Lower leg skin (tissue), 3 donors: ENCODE data around the gene NCKAP5.

Source experiments
- POLR2A ChIP-seq, 2 donors: fragments of 450-650 bp; IDR thresholded peaks; one replicate each; pipeline ENCODE4 v1.6.1; 2016 to 2017; ENCODE audit warnings: antibody characterized with exemption in 2 of 2, mild to moderate bottlenecking in 1 of 2, moderate library complexity in 1 of 2
- TF ChIP-seq, protein P1 (sequence below), 3 donors: fragments of 450-650 bp; IDR thresholded peaks; one replicate each; pipeline ENCODE4 v1.5.1; 2016; ENCODE audit warnings: antibody characterized with exemption in 3 of 3, mild to moderate bottlenecking in 3 of 3, moderate library complexity in 2 of 3

DNA sequence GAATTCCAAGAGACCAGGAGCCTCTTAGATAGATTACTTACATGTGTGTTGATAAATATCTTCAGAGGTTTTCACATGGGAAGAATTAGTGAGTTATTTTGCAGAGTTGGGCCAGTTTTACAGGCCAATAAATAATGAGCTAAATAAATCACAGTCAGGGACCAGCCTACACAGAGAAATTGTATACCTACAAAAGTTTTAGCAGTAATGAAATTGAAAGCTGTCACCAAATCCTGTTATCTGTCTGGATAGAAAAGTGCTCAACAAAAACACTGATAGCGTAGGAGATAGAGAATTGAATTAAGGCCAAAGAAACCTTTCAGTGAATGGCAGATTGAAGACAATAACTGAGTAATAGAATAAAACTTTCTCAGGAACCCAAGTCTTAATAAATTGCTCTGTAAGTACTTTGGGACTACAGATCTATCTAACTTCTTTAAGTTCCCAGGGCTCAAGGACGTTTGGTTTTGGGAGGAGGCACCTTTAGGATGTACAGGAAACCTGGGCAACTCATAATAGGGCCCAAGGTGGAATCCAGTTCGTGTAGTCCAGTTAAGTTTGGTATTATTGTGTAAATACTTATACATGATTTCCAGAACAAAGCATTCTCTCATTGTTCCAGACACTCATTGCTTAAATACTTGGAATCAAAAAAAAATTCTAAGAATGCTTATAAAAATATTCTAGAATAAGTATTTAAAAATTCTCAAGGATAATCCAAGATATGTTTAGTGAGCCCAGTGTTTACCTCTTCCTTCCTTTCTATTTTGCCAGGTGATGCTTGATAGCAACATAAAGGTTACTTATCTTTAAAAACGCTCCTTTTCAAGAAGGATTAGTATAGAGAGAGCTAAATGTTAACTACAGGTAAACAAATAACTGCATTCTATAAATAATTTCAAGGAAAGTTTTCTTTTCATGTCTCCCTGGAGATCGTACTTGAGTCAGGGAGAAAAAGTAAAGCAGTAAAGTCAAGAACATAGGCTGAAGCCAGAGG is 134.5 kb downstream of the NCKAP5 start:
- no peak for TF ChIP-seq POLR2A (IDR thresholded peaks at IDR 0.05)
- TF ChIP-seq, protein P1, sequence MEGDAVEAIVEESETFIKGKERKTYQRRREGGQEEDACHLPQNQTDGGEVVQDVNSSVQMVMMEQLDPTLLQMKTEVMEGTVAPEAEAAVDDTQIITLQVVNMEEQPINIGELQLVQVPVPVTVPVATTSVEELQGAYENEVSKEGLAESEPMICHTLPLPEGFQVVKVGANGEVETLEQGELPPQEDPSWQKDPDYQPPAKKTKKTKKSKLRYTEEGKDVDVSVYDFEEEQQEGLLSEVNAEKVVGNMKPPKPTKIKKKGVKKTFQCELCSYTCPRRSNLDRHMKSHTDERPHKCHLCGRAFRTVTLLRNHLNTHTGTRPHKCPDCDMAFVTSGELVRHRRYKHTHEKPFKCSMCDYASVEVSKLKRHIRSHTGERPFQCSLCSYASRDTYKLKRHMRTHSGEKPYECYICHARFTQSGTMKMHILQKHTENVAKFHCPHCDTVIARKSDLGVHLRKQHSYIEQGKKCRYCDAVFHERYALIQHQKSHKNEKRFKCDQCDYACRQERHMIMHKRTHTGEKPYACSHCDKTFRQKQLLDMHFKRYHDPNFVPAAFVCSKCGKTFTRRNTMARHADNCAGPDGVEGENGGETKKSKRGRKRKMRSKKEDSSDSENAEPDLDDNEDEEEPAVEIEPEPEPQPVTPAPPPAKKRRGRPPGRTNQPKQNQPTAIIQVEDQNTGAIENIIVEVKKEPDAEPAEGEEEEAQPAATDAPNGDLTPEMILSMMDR (IDR thresholded peaks at IDR 0.05), result no peak
